Spleen (tissue), 7 donors: Measurements from ENCODE around the gene POLL.

Source experiments
- CTCF ChIP-seq, 11 experiments: fragments of 200-600 bp in 7 of 11; fragments of 450-650 bp in 4 of 11; sonication (generic) in 4 of 11; IDR thresholded peaks in 8 of 11; conservative IDR thresholded peaks in 3 of 11; 1 replicate in 7 of 11; 2 replicates in 4 of 11; pipeline versions ENCODE4 v1.4.0 to v1.8.0; 2016 to 2021; ENCODE audit warnings: antibody characterized with exemption in 11 of 11, inconsistent platforms in 4 of 11, mild to moderate bottlenecking in 1 of 11
- POLR2AphosphoS5 ChIP-seq, 3 donors: sonication (generic); formaldehyde crosslinking; IDR thresholded peaks; one replicate each; pipeline ENCODE4 v1.5.1; 2017; ENCODE audit warnings: antibody characterized with exemption in 3 of 3
- donor health status: DM: no; HTN: no; CAD: no; lungs with moderate emphysema.
- donor health status: DM: no; HTN: no; CAD: no.
- donor health status: DM: no; HTN: no; CAD: no.

- TF ChIP-seq POLR2AphosphoS5 (IDR thresholded peaks at IDR 0.05) = no peak
- TF ChIP-seq CTCF (IDR thresholded peaks at IDR 0.05 in 8 of 11, conservative IDR thresholded peaks at IDR 0.05 in 3 of 11) = no peak
Measured at GRCh38 chr10:101576211-101576863, 11.7 kb downstream of the POLL start.
